B cell (primary cell): ENCODE results near the gene TENT5A. TPM values are rescaled to one million over a fixed set of nuclear protein-coding genes. Genes with fewer than 3 reads are reported as not detected.

Experiments
- ATAC-seq: fragments of 200-7000 bp; cut with Tn5 transposase; one replicate; pipeline ENCODE4 v1.10.0; 2021; ENCODE audit warnings: low read depth, mild to moderate bottlenecking, moderate number of reproducible peaks, moderate library complexity
- CTCF ChIA-PET: fragments of 350-600 bp; sonication (Branson Sonifier 250); formaldehyde crosslinking; loops from one replicate; lab custom pipeline; 2021; ENCODE audit warnings: antibody characterized with exemption, inconsistent platforms; lab: Charles Lee
- POLR2A ChIA-PET: fragments of 350-600 bp; sonication (Branson Sonifier 250); formaldehyde crosslinking; loops from one replicate; lab custom pipeline; 2021; ENCODE audit warnings: antibody characterized with exemption; lab: Charles Lee
- DNase-seq: peaks from one replicate; pipeline ENCODE4 v3.0.0; 2013
- H2AFZ ChIP-seq: 2 replicates; pipeline ENCODE4 v1.6.1; 2012; ENCODE audit warnings: mild to moderate bottlenecking, low read depth, low read length; ENCODE audit not compliant: insufficient read depth, poor library complexity, severe bottlenecking
- H3K27ac ChIP-seq, 2 donors: 1 replicate in 1 of 2; 2 replicates in 1 of 2; pipeline ENCODE4 v1.5.1; 2012 to 2013; ENCODE audit warnings: low read length in 2 of 2, mild to moderate bottlenecking in 2 of 2, moderate library complexity in 1 of 2
- H3K27me3 ChIP-seq, 4 experiments: fragments of 200-600 bp in 1 of 4; sonication (generic) in 1 of 4; replicated peaks in 1 of 4; 1 replicate in 2 of 4; 2 replicates in 2 of 4; pipeline versions ENCODE4 v1.6.1 to v1.7.0; 2013 to 2016; ENCODE audit warnings: low read length in 3 of 4, mild to moderate bottlenecking in 2 of 4, mixed read lengths in 1 of 4, moderate library complexity in 1 of 4; ENCODE audit not compliant: insufficient read depth in 4 of 4, control insufficient read depth in 3 of 4; ENCODE audit errors: control extremely low read depth in 1 of 4
- H3K36me3 ChIP-seq, 2 experiments: replicated peaks in 1 of 2; 1 replicate in 1 of 2; 2 replicates in 1 of 2; pipeline versions ENCODE4 v1.6.1 to v1.7.1; 2013; ENCODE audit warnings: low read length in 1 of 2; ENCODE audit not compliant: insufficient read depth in 2 of 2, control insufficient read depth in 1 of 2; ENCODE audit errors: control extremely low read depth in 1 of 2, extremely low read depth in 1 of 2
- H3K4me1 ChIP-seq, 2 donors: fragments of 200-600 bp in 1 of 2; sonication (generic) in 1 of 2; 1 replicate in 1 of 2; 2 replicates in 1 of 2; pipeline versions ENCODE4 v1.5.1 to v1.6.1; 2013 to 2017; ENCODE audit warnings: low read length in 2 of 2; ENCODE audit not compliant: control insufficient read depth in 2 of 2, insufficient read depth in 2 of 2
- H3K4me2 ChIP-seq: replicated peaks from 2 replicates; pipeline ENCODE3; 2012; ENCODE audit warnings: mild to moderate bottlenecking, low read depth, low read length; ENCODE audit not compliant: poor library complexity, severe bottlenecking
- H3K4me3 ChIP-seq, 5 experiments: fragments of 200-600 bp in 1 of 5; sonication (generic) in 1 of 5; 1 replicate in 3 of 5; 2 replicates in 2 of 5; pipeline versions ENCODE4 v1.5.1 to v1.7.0; 2011 to 2016; ENCODE audit warnings: low read length in 4 of 5, mild to moderate bottlenecking in 4 of 5, low read depth in 2 of 5, control low read depth in 1 of 5, moderate library complexity in 1 of 5; ENCODE audit not compliant: insufficient read depth in 1 of 5; ENCODE audit errors: control extremely low read depth in 1 of 5, extremely low read depth in 1 of 5
- H3K79me2 ChIP-seq: fragments of 200-600 bp; sonication (generic); one replicate; pipeline ENCODE4 v1.6.0; 2016; ENCODE audit warnings: low read length; ENCODE audit not compliant: control insufficient read depth, insufficient read depth
- H3K9ac ChIP-seq: fragments of 200-600 bp; sonication (generic); 2 replicates; pipeline ENCODE4 v1.6.1; 2017; ENCODE audit warnings: mild to moderate bottlenecking, low read length, moderate library complexity
- H3K9me3 ChIP-seq, 3 donors: one replicate each; pipeline versions ENCODE4 v1.6.1 to v1.7.1; 2013; ENCODE audit warnings: low read length in 2 of 3; ENCODE audit not compliant: control insufficient read depth in 2 of 3, insufficient read depth in 1 of 3; ENCODE audit errors: control extremely low read depth in 1 of 3
- H4K20me1 ChIP-seq: 2 replicates; pipeline ENCODE4 v1.6.0; 2012; ENCODE audit warnings: mild to moderate bottlenecking, low read length; ENCODE audit not compliant: insufficient read depth, control insufficient read depth, poor library complexity, severe bottlenecking
- H3K27ac Mint-ChIP-seq: one replicate; pipeline ENCODE4 v1.8.0; 2021; ENCODE audit warnings: mixed read lengths
- H3K27me3 Mint-ChIP-seq: one replicate; pipeline ENCODE4 v1.8.0; 2021; ENCODE audit warnings: mixed read lengths
- H3K4me1 Mint-ChIP-seq: one replicate; pipeline ENCODE4 v1.8.0; 2021; ENCODE audit warnings: mixed read lengths
- H3K4me3 Mint-ChIP-seq: one replicate; pipeline ENCODE4 v1.8.0; 2021; ENCODE audit warnings: mixed read lengths
- H3K9me3 Mint-ChIP-seq: one replicate; pipeline ENCODE4 v1.8.0; 2022; ENCODE audit warnings: mixed read lengths; ENCODE audit not compliant: insufficient read depth
- CTCF ChIP-seq: fragments of 200-600 bp; IDR thresholded peaks from one replicate; pipeline ENCODE4 v1.8.0; 2022; ENCODE audit warnings: antibody characterized with exemption, mild to moderate bottlenecking
- EZH2 ChIP-seq: IDR thresholded peaks from 2 replicates; pipeline ENCODE4 v1.6.1; 2012; ENCODE audit warnings: borderline replicate concordance, low read depth, mild to moderate bottlenecking, moderate library complexity, low read length; ENCODE audit not compliant: insufficient read depth, poor library complexity, severe bottlenecking
- WGBS: methylation state at CpG from one replicate; pipeline ENCODE4 v1.1.5; 2013; ENCODE audit warnings: missing lambda C conversion rate; ENCODE audit not compliant: insufficient coverage; 5-methylcytosine and 5-hydroxymethylcytosine counted together
- intact Hi-C: fragments of 100-400 bp; cut with micrococcal nuclease; formaldehyde crosslinking; loops from one replicate; pipeline ENCODE4 v1.10.0; 2022
- polyA plus RNA-seq: library from polyadenylated mRNA; depleted of rRNA; stranded (reverse); fragments of >200 nt; gene quantifications from 2 replicates; pipeline ENCODE4 v1.2.3, GENCODE V29; 2012
- total RNA-seq, 2 donors: library from RNA; stranded (reverse); fragments of 120-200 nt in 1 of 2; gene quantifications; 1 replicate in 1 of 2; 2 replicates in 1 of 2; pipeline versions ENCODE4 v1.2.3 to v1.2.4, GENCODE V29; 2013 to 2022

TENT5A gene
- total and polyA plus RNA-seq, 2 donors (not counting 1 experiment from before 2014, with no cell fraction given), result 3.9 to 9.4 TPM

GRCh38 chr6:81739230-81740195 is 13.0 kb downstream of the TENT5A start:
- H3K36me3 ChIP-seq, result no peaks in the 10 kb centered on the region
- WGBS, result no CpG with 5 or more reads among the region's 6 CpGs
- no peak overlapping the region for H3K9ac ChIP-seq
- Mint-ChIP-seq H3K27ac (no peak overlapping the region), H3K27me3 (no peaks in the 10 kb centered on the region), H3K9me3 (no peaks in the 10 kb centered on the region), H3K4me3 (no peak overlapping the region), H3K4me1 (peaks cover 9% of the 10 kb centered on the region)
- no peak overlapping the region for H3K4me2 ChIP-seq
- H4K20me1 ChIP-seq, result no peaks in the 10 kb centered on the region
- peaks cover 2 to 7% of the 10 kb centered on the region in 2 donors for H3K4me1 ChIP-seq
- no peak for DNase-seq
- ATAC-seq, result no peak
- H3K27me3 ChIP-seq, result no peaks in the 10 kb centered on the region
- no peak overlapping the region for H3K27ac ChIP-seq
- TF ChIP-seq CTCF, result no peak
- no peak for TF ChIP-seq EZH2
- peaks cover 6% of the 10 kb centered on the region for H3K79me2 ChIP-seq
- CTCF ChIA-PET, result no interaction called here
- H3K9me3 ChIP-seq, result no peaks in the 10 kb centered on the region
- no peak overlapping the region for H2AFZ ChIP-seq
- intact Hi-C loops, result no loop called here
- no peak overlapping the region for H3K4me3 ChIP-seq
- POLR2A ChIA-PET, result no interaction called here

GRCh38 chr6:81736428-81736827 is 16.1 kb downstream of the TENT5A start:
- ATAC-seq (no peak), DNase-seq (no peak)
- Histone ChIP-seq H3K27ac (no peak overlapping the region), H3K4me3 (no peak overlapping the region), H3K9me3 (no peaks in the 10 kb centered on the region), H3K36me3 (no peaks in the 10 kb centered on the region), H3K9ac (no peak overlapping the region), H3K4me2 (no peak overlapping the region), H3K4me1 (no peaks in the 10 kb centered on the region), H3K27me3 (no peaks in the 10 kb centered on the region), H3K79me2 (no peaks in the 10 kb centered on the region), H2AFZ (no peak overlapping the region), H4K20me1 (no peaks in the 10 kb centered on the region)
- no peak overlapping the region for H3K4me3 Mint-ChIP-seq
- ChIA-PET POLR2A (no interaction called here), CTCF (no interaction called here)
- TF ChIP-seq CTCF (no peak), EZH2 (no peak)
- no peaks in the 10 kb centered on the region for H3K9me3 Mint-ChIP-seq
- no peaks in the 10 kb centered on the region for H3K27me3 Mint-ChIP-seq
- H3K27ac Mint-ChIP-seq, result no peak overlapping the region
- intact Hi-C loops, result no loop called here
- H3K4me1 Mint-ChIP-seq, result no peaks in the 10 kb centered on the region
